Lung (tissue), 12 donors: Measurements from ENCODE around the gene RRH. TPM values are rescaled to one million over a fixed set of nuclear protein-coding genes. Genes with fewer than 3 reads are reported as not detected.

ENCODE experiments used
- ATAC-seq: fragments of 200-7000 bp; cut with Tn5 transposase; one replicate; pipeline ENCODE4 v1.9.1; 2020; ENCODE audit warnings: moderate number of reproducible peaks; ENCODE audit not compliant: insufficient read depth, low FRiP score
- DNase-seq, 3 donors: peaks; one replicate each; pipeline ENCODE4 v3.0.0-alpha.2; 2013 to 2017
- H3K27ac ChIP-seq, 2 donors: one replicate each; pipeline ENCODE4 v1.5.1; 2013; ENCODE audit warnings: mild to moderate bottlenecking in 2 of 2, moderate library complexity in 2 of 2, control low read depth in 1 of 2, inconsistent platforms in 1 of 2, low read depth in 1 of 2, low read length in 1 of 2
- H3K27me3 ChIP-seq, 3 donors: one replicate each; pipeline ENCODE4 v1.5.1; 2013; ENCODE audit warnings: low read length in 2 of 3; ENCODE audit not compliant: control insufficient read depth in 3 of 3, insufficient read depth in 3 of 3
- H3K36me3 ChIP-seq, 4 donors: one replicate each; pipeline ENCODE4 v1.5.1; 2013; ENCODE audit warnings: low read length in 4 of 4, mild to moderate bottlenecking in 1 of 4, moderate library complexity in 1 of 4; ENCODE audit not compliant: control insufficient read depth in 4 of 4, insufficient read depth in 4 of 4
- H3K4me1 ChIP-seq, 5 donors: one replicate each; pipeline ENCODE4 v1.5.1; 2013; ENCODE audit warnings: low read length in 5 of 5, mild to moderate bottlenecking in 2 of 5, moderate library complexity in 1 of 5; ENCODE audit not compliant: control insufficient read depth in 5 of 5, insufficient read depth in 5 of 5
- H3K4me3 ChIP-seq: one replicate; pipeline ENCODE4 v1.5.1; 2013; ENCODE audit warnings: mild to moderate bottlenecking, control low read depth, moderate library complexity
- H3K9ac ChIP-seq, 2 donors: one replicate each; pipeline ENCODE4 v1.5.1; 2013; ENCODE audit warnings: low read length in 2 of 2, control low read depth in 1 of 2; ENCODE audit not compliant: insufficient read depth in 1 of 2
- H3K9me3 ChIP-seq, 4 donors: one replicate each; pipeline ENCODE4 v1.5.1; 2013; ENCODE audit warnings: low read length in 3 of 4, mild to moderate bottlenecking in 1 of 4, moderate library complexity in 1 of 4; ENCODE audit not compliant: control insufficient read depth in 4 of 4, insufficient read depth in 3 of 4
- CTCF ChIP-seq: IDR thresholded peaks from 2 replicates; pipeline ENCODE4 v1.5.1; 2012; ENCODE audit warnings: mild to moderate bottlenecking; ENCODE audit errors: control extremely low read depth, extremely low read depth
- WGBS, 2 donors: extraction: QIAGEN DNeasy Blood & Tissue Kit; methylation state at CpG; one replicate each; pipeline ENCODE4 v1.1.7; 2013; 5-methylcytosine and 5-hydroxymethylcytosine counted together
- polyA plus RNA-seq, 2 donors: library from polyadenylated mRNA; stranded (reverse); fragments of 200-250 nt; gene quantifications; one replicate each; pipeline ENCODE4 v1.2.1, GENCODE V29; 2013
- total RNA-seq, 2 donors: library from RNA; depleted of rRNA in 1 of 2; stranded (reverse); fragments of >200 nt in 1 of 2; gene quantifications; one replicate each; pipeline ENCODE4 v1.2.1, GENCODE V29; 2014 to 2021
- donor health status: control.
- donor health status: control.
- donor health status: Bipolar disorder and iron deficiency.
- donor health status: healthy.
- donor health status: DM: yes; HTN: yes; CAD: no.

Gene RRH
- total and polyA plus RNA-seq, 4 donors: 0.10 to 0.21 (median 0.20) TPM; not detected in 1

GRCh38 chr4:109801895-109802319 lies 25.9 kb upstream of the RRH start, which contains the start of gene CFI:
Gene CFI, minus strand, starts transcription at chr4:109801999. Its CDS starts 28 bp downstream, at chr4:109801971.
- Histone ChIP-seq H3K9me3 (no peaks in the 10 kb centered on the region), H3K27ac (peak within 1 kb of the TSS in 1 of 2 donors; percentile 33), H3K4me3 (no peak within 1 kb of the TSS), H3K27me3 (no peaks in the 10 kb centered on the region), H3K36me3 (no peaks in the 10 kb centered on the region), H3K9ac (peak within 1 kb of the TSS; percentile 17 to 26), H3K4me1 (peaks cover 0 to 1% (median 0%) of the 10 kb centered on the region in 5 donors)
- no peak for TF ChIP-seq CTCF
- DNase-seq (peak in 2 of 3 donors; percentile 68 to 76), ATAC-seq (peak; percentile 58)
- WGBS, 2 donors: 28 to 52% methylated on average over 2 of the region's 2 CpGs

GRCh38 chr4:109803924-109804571 lies 23.7 kb upstream of the RRH start:
- no peaks in the 10 kb centered on the region for H3K9me3 ChIP-seq
- H3K4me1 ChIP-seq: peaks cover 0 to 1% (median 0%) of the 10 kb centered on the region in 5 donors
- H3K36me3 ChIP-seq: no peaks in the 10 kb centered on the region
- no peak overlapping the region for H3K27ac ChIP-seq
- H3K4me3 ChIP-seq: no peak overlapping the region
- peak; percentile 62 for ATAC-seq
- no peak overlapping the region for H3K9ac ChIP-seq
- peak; percentile 19 to 66 (median 48) for DNase-seq
- WGBS, 2 donors: 31 to 55% methylated on average over 4 of the region's 4 CpGs
- no peak for TF ChIP-seq CTCF
- H3K27me3 ChIP-seq: no peaks in the 10 kb centered on the region

GRCh38 chr4:109809655-109810054 lies 18.1 kb upstream of the RRH start:
- Histone ChIP-seq H3K36me3 (no peaks in the 10 kb centered on the region), H3K27ac (no peak overlapping the region), H3K9ac (no peak overlapping the region), H3K4me3 (no peak overlapping the region), H3K9me3 (no peaks in the 10 kb centered on the region), H3K4me1 (peaks cover 0 to 2% (median 0%) of the 10 kb centered on the region in 5 donors), H3K27me3 (peaks cover 0 to 3% (median 0%) of the 10 kb centered on the region in 3 donors)
- ATAC-seq (no peak), DNase-seq (no peak)
- TF ChIP-seq CTCF: no peak
- WGBS, 2 donors: 93 to 100% methylated on average over 2 of the region's 2 CpGs
